G401 (cell line): ENCODE results near the gene NDOR1. TPM values are rescaled to one million over a fixed set of nuclear protein-coding genes. Genes with fewer than 3 reads are reported as not detected.

Experiments
- total RNA-seq: library from RNA; depleted of rRNA; stranded (reverse); fragments of >200 nt; shearing (Covaris generic); gene quantifications from 2 replicates; pipeline ENCODE4 v1.2.3, GENCODE V29; 2014; rRNA removed

NDOR1 gene
- total RNA-seq, 1 experiment from 2014 or later: 6.4 TPM

Other genes with a start within 250 kb of the NDOR1 start
- gene PTGDS, start 228.2 kb upstream of the NDOR1 start, total RNA-seq: 4.7 TPM in 1 of 2 replicates, not detected in the other
- not detected in 2 replicates for gene LCNL1, start 222.7 kb upstream of the NDOR1 start, total RNA-seq
- 52.2 and 79.6 TPM in 2 replicates for gene PAXX, start 213.3 kb upstream of the NDOR1 start, total RNA-seq
- 2.1 and 6.2 TPM in 2 replicates for gene CLIC3, start 209.1 kb upstream of the NDOR1 start, total RNA-seq
- 8.5 and 12.3 TPM in 2 replicates for gene ABCA2, start 177.5 kb upstream of the NDOR1 start, total RNA-seq
- not detected in 2 replicates for gene FUT7, start 173.6 kb upstream of the NDOR1 start, total RNA-seq
- gene NPDC1, start 159.5 kb upstream of the NDOR1 start, total RNA-seq: 32.0 and 38.4 TPM in 2 replicates
- gene ENTPD2, start 151.6 kb upstream of the NDOR1 start, total RNA-seq: not detected in 2 replicates
- gene SAPCD2, start 135.1 kb upstream of the NDOR1 start, total RNA-seq: 62.9 and 63.5 TPM in 2 replicates
- gene UAP1L1, start 128.2 kb upstream of the NDOR1 start, total RNA-seq: 28.9 and 34.7 TPM in 2 replicates
- 67.0 and 73.9 TPM in 2 replicates for gene MAN1B1, start 118.7 kb upstream of the NDOR1 start, total RNA-seq
- gene DPP7, start 91.0 kb upstream of the NDOR1 start, total RNA-seq: 1.2 and 3.0 TPM in 2 replicates
- gene GRIN1, start 66.5 kb upstream of the NDOR1 start, total RNA-seq: not detected in 2 replicates
- 1.3 TPM in 1 of 2 replicates, not detected in the other for gene LRRC26, start 35.6 kb upstream of the NDOR1 start, total RNA-seq
- not detected in 2 replicates for gene TMEM210, start 33.6 kb upstream of the NDOR1 start, total RNA-seq
- gene ANAPC2, start 17.1 kb upstream of the NDOR1 start, total RNA-seq: 58.8 and 63.6 TPM in 2 replicates
- 95.8 and 122 TPM in 2 replicates for gene SSNA1, start 17.0 kb upstream of the NDOR1 start, total RNA-seq
- 17.6 and 25.7 TPM in 2 replicates for gene TPRN, start 5.0 kb upstream of the NDOR1 start, total RNA-seq
- gene TMEM203, start 52 bp upstream of the NDOR1 start, total RNA-seq: 45.7 and 57.4 TPM in 2 replicates
- not detected in 2 replicates for gene RNF208, start 16.5 kb downstream of the NDOR1 start, total RNA-seq
- gene CYSRT1, start 19.5 kb downstream of the NDOR1 start, total RNA-seq: 10.7 and 16.0 TPM in 2 replicates
- not detected in 2 replicates for gene RNF224, start 21.8 kb downstream of the NDOR1 start, total RNA-seq
- not detected in 2 replicates for gene SLC34A3, start 25.2 kb downstream of the NDOR1 start, total RNA-seq
- gene TUBB4B, start 35.6 kb downstream of the NDOR1 start, total RNA-seq: 1,012 and 1,099 TPM in 2 replicates
- gene STPG3, start 45.6 kb downstream of the NDOR1 start, total RNA-seq: not detected in 2 replicates
- gene NELFB, start 49.6 kb downstream of the NDOR1 start, total RNA-seq: 93.6 and 118 TPM in 2 replicates
- 38.2 and 41.7 TPM in 2 replicates for gene TOR4A, start 72.0 kb downstream of the NDOR1 start, total RNA-seq
- gene NRARP, start 96.6 kb downstream of the NDOR1 start, total RNA-seq: 6.3 and 6.7 TPM in 2 replicates
- gene EXD3, start 217.5 kb downstream of the NDOR1 start, total RNA-seq: 4.8 and 7.9 TPM in 2 replicates
- 0.18 TPM in 1 of 2 replicates, not detected in the other for gene NOXA1, start 217.7 kb downstream of the NDOR1 start, total RNA-seq
- 1.6 and 1.9 TPM in 2 replicates for gene ENTPD8, start 235.7 kb downstream of the NDOR1 start, total RNA-seq